Hematopoietic multipotent progenitor cell treated with erythropoietin and hydrocortisone succinate and interleukin-3 and kit ligand, for 6 days (in vitro differentiated cells): ENCODE measurements around the gene AFDN.
"Not testable (repeated sequence)": the region's sequence is repeated elsewhere in the genome, so short reads cannot be mapped to it uniquely, and the experiment has no call there.

Experiments
- DNase-seq: peaks from one replicate; pipeline ENCODE4 v3.0.0-alpha.2; 2015

AFDN gene

GRCh38 chr6:167956491-167956890, 129.8 kb downstream of the AFDN start:
- no peak for DNase-seq

DNA sequence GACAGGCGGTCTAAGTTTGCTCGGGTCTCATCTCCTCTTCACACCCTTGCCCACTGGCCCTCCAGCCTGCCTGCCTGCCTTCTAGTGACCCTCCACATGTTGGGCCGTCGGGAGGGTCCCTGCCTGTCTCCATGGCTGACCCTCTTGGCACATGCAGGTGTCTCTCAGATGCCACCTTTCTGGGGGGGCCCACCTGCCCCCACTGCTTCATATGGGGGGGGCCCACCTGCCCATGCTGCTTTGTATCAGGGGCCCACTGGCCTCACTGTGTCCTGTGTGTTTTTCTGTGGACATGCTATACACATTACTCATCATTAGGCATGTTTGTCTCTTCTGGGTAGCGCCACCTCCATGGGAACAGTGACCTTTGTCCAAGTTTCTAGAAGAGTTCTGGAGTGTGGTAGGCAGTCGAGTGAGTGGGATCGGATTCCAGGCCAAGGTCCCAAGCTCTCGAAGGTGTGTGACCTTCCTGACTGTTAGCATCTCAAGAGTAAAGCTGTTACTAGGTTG, 130.3 kb downstream of the AFDN start:
- DNase-seq, result no peak

DNA sequence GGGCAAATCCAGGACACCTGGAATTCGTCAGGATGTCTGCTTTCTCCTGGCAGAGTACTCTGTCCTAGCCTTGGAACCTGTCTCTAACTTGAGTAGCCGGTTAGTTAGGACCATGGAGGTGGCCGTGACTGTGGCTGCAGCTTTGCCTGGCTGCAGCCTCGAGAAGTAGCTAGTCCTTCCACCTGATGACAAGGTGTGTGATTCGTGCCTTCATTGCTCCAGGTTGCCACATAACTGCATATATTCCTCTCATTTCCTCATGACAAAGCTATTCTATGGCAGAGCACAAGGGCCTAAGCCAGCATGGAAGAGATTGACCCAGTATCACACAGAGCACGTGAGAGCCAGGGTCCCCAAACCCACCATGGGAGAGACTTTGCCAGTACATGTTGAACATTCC, 130.9 kb downstream of the AFDN start:
- no peak for DNase-seq

DNA sequence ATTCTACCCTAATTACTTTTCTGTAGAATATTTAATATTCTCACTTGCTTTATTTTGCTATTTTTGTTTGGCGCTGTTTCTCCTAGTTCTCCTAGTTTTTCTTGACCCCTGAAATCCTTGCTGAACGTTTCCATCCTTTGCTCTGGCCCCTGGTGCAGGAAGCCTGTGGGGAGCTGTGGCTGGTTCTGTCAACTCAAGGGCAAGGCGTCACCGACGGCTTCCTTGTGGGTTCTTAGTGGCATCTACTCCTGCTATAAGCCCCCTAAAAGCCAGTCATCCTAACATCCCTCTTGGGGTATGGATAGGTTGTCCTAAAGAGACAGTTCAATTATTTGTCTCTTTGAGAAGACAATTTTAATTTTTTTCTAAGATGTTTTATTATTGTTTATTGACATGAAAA, 133.9 kb downstream of the AFDN start:
- no peak for DNase-seq

- no peak for DNase-seq
Observed at GRCh38 chr6:167962711-167963110, 136.0 kb downstream of the AFDN start.

GRCh38 chr6:167963589-167964057, 136.9 kb downstream of the AFDN start:
- DNase-seq, result no peak

- no peak for DNase-seq
Observed at GRCh38 chr6:167965592-167966539, 139.2 kb downstream of the AFDN start.

GRCh38 chr6:167966540-167966905, 139.8 kb downstream of the AFDN start:
- DNase-seq, result no peak

GRCh38 chr6:167968091-167968490, 141.4 kb downstream of the AFDN start:
- DNase-seq, result peak; percentile 36

GRCh38 chr6:167970230-167970629, 143.5 kb downstream of the AFDN start:
- no peak for DNase-seq

DNA sequence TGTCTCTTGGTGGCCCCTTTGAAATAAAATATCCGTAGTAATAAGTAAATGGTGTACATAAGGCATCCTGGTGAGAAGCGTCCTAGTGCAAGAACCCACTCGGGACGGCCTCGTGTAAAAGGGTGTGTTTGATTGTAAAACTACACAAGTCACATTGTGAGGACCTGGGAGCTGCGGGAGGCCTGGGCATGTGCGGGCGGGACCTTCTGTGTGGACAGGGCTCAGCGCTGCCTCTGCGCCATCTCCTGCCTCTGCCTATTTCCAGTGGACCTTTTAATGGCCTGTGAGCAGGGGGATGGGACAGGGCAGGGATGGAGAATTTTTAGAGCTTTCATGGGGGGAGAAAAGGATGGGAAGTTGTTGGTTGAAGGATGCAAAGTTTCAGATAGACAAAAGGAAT, 145.5 kb downstream of the AFDN start:
- no peak for DNase-seq

DNA sequence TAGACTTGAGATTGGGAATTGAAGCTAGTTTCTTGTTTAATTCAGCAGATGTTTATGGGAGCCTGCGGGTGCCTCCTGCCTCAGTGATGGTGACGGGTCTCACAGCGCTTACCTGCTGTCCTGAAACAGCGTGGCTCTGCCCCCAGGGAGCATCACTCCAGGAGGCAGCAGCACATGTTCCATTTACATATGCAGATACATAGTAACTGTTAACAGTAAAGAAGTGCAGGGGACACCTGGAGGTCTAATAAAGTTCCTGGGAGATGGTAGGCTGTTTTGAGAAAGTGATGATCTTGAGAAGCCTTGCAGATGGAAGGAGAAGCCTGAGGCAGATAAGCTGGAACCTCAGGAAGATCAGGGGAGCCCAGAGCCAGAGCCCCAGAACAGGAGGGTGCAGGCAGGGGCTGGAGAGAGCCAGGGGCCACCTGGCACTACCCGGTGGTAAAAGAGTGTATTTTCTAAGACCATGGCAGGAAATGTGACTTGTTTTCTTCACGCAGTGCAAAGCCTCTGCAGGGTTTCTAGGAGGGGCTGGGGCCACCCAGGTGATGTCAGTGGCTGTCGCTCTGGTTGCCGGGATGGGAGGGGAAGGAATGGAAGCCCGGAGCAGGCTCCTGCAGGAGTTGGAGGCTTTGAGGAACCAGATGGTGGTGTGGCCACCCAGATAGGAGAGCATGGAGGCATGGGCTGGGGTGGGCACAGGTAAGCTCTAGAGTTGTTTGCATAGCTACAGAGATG, 146.6 kb downstream of the AFDN start:
- no peak for DNase-seq

DNA sequence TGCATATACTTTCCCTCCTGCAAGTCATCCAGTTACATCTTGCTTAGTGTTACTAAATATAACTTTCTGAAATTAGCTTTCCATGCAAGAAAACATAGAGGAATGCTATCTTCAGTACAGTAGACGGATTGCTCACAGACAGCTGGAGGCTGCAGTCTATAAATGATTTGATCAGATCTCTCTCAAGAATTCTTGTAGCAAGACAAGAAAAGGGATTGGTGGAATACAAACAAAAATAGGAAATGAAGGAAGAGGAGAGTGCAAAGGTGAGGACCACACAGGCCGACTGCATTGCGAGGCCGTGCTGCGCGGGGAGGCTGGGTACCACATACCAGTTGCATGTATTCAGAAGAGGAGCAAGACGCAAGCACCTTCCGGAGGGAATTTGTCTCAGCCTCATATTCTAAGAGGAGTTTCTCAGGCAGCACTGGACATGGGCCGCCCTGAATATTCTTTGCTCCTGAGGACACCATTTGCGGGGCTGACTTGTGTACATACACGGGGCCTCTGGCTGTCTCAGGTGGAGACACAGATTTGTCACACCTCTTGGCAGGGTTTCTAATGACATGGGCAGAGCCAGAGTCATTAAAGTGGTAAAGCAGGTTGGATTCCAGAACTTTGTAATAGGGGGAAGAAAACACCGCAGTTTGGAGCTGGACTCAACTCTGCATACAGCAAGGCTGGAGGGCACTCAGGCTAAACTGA, 148.1 kb downstream of the AFDN start:
- no peak for DNase-seq

DNA sequence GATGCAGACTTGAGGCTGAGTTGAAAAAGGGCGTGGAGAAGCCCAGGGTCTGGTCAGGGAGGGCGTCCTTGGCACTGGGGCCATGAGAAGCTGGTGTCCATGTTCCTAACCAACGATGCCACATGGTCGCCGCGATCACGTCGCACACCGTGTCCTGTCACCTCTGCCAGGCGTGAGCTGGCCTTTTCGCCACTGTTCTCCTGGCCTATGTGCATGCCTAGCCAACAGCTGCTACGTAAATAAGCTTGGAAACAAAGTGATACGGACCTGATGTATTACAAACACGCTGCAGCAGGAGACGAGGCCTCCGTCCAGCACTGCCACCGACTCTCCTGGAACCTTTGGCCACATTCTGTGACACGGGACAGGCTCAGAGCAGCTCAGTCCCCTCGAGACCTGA, 148.7 kb downstream of the AFDN start:
- DNase-seq, result no peak

DNA sequence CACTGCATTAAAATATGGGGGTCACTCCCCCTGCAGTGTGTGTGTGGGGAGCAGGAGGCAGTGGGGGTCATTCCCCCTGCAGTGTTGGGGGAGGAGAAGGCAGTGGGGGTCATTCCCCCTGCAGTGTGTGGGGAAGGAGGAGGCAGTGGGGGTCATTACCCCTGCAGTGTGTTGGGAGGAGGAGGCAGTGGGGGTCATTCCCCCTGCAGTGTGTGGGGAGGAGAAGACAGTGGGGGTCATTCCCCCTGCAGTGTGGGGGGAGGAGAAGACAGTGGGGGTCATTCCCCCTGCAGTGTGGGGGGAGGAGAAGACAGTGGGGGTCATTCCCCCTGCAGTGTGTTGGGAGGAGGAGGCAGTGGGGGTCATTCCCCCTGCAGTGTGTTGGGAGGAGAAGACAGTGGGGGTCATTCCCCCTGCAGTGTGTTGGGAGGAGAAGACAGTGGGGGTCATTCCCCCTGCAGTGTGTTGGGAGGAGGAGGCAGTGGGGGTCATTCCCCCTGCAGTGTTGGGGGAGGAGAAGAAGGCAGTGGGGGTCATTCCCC, 149.5 kb downstream of the AFDN start:
- DNase-seq, result not testable (repeated sequence)

DNA sequence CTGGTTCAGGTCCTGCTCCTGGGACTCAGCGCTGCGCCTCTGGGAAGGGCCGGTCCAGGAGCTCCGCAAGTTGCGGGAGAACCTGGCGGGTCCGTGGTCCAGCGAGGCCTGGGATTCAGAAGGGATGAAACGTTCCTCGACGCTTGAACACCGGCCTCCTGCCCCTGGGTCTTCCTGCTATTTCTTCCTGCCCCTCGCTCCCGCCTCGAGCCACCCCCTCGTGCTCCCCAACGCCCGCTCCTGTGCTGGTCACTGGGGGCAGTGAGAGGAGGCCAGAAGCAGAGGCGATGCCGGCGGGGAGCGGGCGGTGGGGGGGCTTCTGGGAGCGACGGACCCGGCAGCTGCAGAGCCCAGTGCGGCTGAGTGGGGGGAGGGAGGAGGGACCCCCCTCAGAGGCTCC, 150.0 kb downstream of the AFDN start:
- DNase-seq, result no peak

DNA sequence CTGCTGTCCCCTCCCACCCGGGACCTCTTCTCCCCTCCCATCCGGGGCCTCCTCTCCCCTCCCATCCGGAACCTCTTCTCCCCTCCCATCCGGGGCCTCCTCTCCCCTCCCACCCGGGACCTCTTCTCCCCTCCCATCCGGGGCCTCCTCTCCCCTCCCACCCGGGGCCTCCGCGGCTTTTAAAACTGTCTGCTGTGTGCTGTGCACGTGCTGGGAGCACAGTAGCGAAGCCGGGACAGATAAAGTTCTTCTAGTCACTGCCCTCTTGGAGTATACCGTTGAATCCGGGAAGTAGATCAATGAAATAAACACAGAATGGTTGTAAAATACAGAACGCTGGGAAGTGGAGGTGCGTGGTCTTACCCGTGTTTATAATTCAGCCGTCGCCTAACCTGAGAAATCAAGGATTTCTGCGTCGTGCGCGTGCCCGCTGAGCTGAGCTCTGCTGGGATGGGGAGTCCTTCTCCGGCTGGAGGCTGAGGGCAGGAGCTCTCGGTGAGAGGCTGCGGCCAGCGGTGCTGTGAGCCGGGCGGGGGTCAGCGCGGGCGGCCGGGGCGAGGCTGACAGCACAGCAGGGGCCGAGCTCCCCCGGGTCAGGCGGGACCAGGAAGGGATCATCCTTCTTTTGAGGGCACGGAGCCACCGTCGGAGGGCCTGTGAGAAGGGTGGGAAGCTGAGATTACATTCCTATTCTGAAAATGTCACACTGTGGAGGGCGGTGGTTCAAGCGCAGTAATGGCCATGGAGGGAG, 151.2 kb downstream of the AFDN start:
- no peak for DNase-seq

DNA sequence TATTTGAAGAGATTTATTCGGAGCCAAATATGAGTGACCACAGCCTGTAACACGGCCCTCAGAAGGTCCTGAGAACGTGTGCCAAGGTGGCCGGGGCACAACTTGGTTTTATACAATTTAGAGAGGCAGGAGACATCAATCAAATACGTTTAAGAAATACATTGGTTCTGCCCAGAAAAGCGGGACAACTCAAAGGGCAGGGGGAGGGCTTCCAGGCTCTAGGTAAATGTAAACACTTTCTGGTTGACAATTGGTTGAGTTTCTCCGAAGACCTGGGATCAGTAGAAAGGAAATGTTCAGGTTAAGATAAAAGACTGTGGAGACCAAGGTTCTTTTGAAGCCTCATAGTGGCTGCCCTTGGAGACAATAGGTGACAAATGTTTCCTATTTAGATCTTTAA, 151.9 kb downstream of the AFDN start:
- no peak for DNase-seq

GRCh38 chr6:167979436-167980139, 152.9 kb downstream of the AFDN start:
- no peak for DNase-seq

DNA sequence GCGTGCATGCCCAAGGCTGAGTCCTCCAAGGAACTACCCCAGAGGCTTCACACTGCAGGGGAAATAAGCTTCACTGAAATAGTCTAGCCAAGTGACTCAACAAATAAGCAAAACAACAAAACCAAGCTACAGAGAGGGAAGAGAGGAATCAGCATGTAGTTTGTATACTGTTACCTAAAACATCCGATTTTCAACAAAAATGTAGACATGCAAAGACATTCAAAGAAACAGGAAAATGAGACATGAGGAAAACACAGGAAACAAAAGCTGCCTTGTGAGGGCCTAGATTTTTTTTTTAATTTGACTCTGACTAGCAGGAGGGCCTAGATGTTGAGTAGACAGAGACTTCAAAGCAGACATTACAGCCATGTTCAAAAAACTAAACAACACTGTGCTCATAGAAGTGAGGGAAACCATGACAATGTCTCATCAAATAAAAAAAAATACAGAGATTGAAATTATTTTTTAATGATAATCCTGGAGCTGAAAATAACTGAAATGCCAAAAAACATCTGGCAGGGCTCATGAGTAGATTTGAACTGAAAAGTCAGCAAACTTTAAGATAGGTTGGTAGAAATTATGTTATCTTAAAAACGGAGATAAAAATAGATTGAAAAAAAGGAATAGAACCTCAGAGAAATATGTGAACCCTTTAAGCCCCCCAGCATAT, 154.3 kb downstream of the AFDN start:
- no peak for DNase-seq

- DNase-seq, result no peak
Observed at GRCh38 chr6:167981916-167982462, 155.3 kb downstream of the AFDN start.
